NCI-H446 (cell line): ENCODE data around the gene APOBEC3C.
"Not testable (repeated sequence)": the region's sequence is repeated elsewhere in the genome, so short reads cannot be mapped to it uniquely, and the experiment has no call there.

Experiments used
- DNase-seq, 2 experiments: peaks; one replicate each; lab custom pipeline; 2025; lab: John Stamatoyannopoulos, UW

APOBEC3C gene

GRCh38 chr22:39061290-39061689, 47.2 kb downstream of the APOBEC3C start:
- DNase-seq: not testable (repeated sequence)

GRCh38 chr22:39061951-39062350, 47.9 kb downstream of the APOBEC3C start:
- DNase-seq: not testable (repeated sequence)

GRCh38 chr22:39063904-39064303, 49.8 kb downstream of the APOBEC3C start:
- not testable (repeated sequence) for DNase-seq

- not testable (repeated sequence) for DNase-seq
Observed at GRCh38 chr22:39066442-39067276, 52.6 kb downstream of the APOBEC3C start.

- DNase-seq: no peak
Observed at GRCh38 chr22:39068033-39068785, 54.2 kb downstream of the APOBEC3C start.
